Keratinocyte (primary cell): ENCODE measurements around the gene PKHD1. TPM values are rescaled to one million over a fixed set of nuclear protein-coding genes. Genes with fewer than 3 reads are reported as not detected.

Source experiments
- DNase-seq: peaks from one replicate; pipeline ENCODE4 v3.0.0-alpha.2; 2011; ENCODE audit warnings: low read depth, missing footprints, low spot score
- FAIRE-seq: peaks from 2 replicates; lab custom pipeline; 2011; peaks lifted over from hg19 to GRCh38; lab: Jason Lieb, UNC
- H2AFZ ChIP-seq: 2 replicates; pipeline ENCODE4 v1.6.0; 2012; ENCODE audit warnings: low read length, control low read depth, inconsistent platforms; ENCODE audit not compliant: control insufficient read depth
- H3K27ac ChIP-seq: 2 replicates; pipeline ENCODE4 v1.5.1; 2011; ENCODE audit warnings: low read length; ENCODE audit not compliant: control insufficient read depth, insufficient read depth
- H3K27me3 ChIP-seq: 3 replicates; pipeline ENCODE4 v1.6.0; 2011; ENCODE audit warnings: low read length; ENCODE audit not compliant: control insufficient read depth, insufficient read depth; ENCODE audit errors: extremely low read depth
- H3K36me3 ChIP-seq, 2 experiments: 2 replicates in 1 of 2; 3 replicates in 1 of 2; pipeline ENCODE4 v1.5.1; 2011; ENCODE audit warnings: low read length in 2 of 2, mild to moderate bottlenecking in 1 of 2; ENCODE audit not compliant: control insufficient read depth in 2 of 2, insufficient read depth in 2 of 2; ENCODE audit errors: extremely low read depth in 1 of 2
- H3K4me1 ChIP-seq: 3 replicates; pipeline ENCODE4 v1.5.1; 2011; ENCODE audit warnings: low read length; ENCODE audit not compliant: control insufficient read depth, insufficient read depth; ENCODE audit errors: extremely low read depth
- H3K4me2 ChIP-seq: 3 replicates; pipeline ENCODE4 v1.6.0; 2011; ENCODE audit warnings: low read depth, low read length; ENCODE audit not compliant: control insufficient read depth, insufficient read depth; ENCODE audit errors: extremely low read depth
- H3K4me3 ChIP-seq, 3 experiments: fragments of 200-600 bp in 1 of 3; sonication (generic) in 1 of 3; 2 replicates in 2 of 3; 3 replicates in 1 of 3; pipeline ENCODE4 v1.5.1; 2011 to 2016; ENCODE audit warnings: low read length in 3 of 3, mild to moderate bottlenecking in 3 of 3, control low read depth in 2 of 3, inconsistent platforms in 1 of 3, low read depth in 1 of 3, mixed read lengths in 1 of 3, mixed run types in 1 of 3, moderate library complexity in 1 of 3; ENCODE audit not compliant: control insufficient read depth in 2 of 3, insufficient read depth in 2 of 3; ENCODE audit errors: extremely low read depth in 1 of 3
- H3K79me2 ChIP-seq: 2 replicates; pipeline ENCODE4 v1.6.0; 2012; ENCODE audit warnings: low read length; ENCODE audit not compliant: control insufficient read depth, insufficient read depth
- H3K9ac ChIP-seq: 3 replicates; pipeline ENCODE4 v1.6.0; 2011; ENCODE audit warnings: low read length; ENCODE audit not compliant: control insufficient read depth, insufficient read depth; ENCODE audit errors: extremely low read depth
- H3K9me1 ChIP-seq: 3 replicates; pipeline ENCODE4 v1.6.0; 2011; ENCODE audit warnings: low read length; ENCODE audit not compliant: control insufficient read depth, insufficient read depth; ENCODE audit errors: extremely low read depth
- H3K9me3 ChIP-seq: 2 replicates; pipeline ENCODE4 v1.5.1; 2012; ENCODE audit warnings: low read depth, low read length; ENCODE audit not compliant: control insufficient read depth
- H4K20me1 ChIP-seq: 3 replicates; pipeline ENCODE4 v1.6.0; 2011; ENCODE audit warnings: low read length; ENCODE audit not compliant: control insufficient read depth, insufficient read depth; ENCODE audit errors: extremely low read depth
- EZH2 ChIP-seq: IDR thresholded peaks from one replicate; pipeline ENCODE4 v1.6.1; 2012; ENCODE audit warnings: inconsistent platforms, mild to moderate bottlenecking, low read length, moderate library complexity
- dilution Hi-C: fragments of 300-500 bp; cut with MboI; formaldehyde crosslinking; loops from one replicate; pipeline ENCODE4 v1.7.0; 2020; ENCODE audit warnings: low sequenced_read_pairs; ENCODE audit not compliant: extremely low pct_ligation_motif_present
- polyA plus RNA-seq, 5 experiments: library from polyadenylated mRNA; depleted of rRNA in 3 of 5; stranded (reverse) in 3 of 5; stranded (forward) in 1 of 5; unstranded in 1 of 5; fragments of >200 nt; gene quantifications; 1 replicate in 1 of 5; 2 replicates in 3 of 5; 3 replicates in 1 of 5; pipeline versions ENCODE4 v1.2.1 to v1.2.3, GENCODE V29; 2011 to 2012; ENCODE audit warnings: missing spikeins in 2 of 5, low read depth in 1 of 5, low replicate concordance in 1 of 5
- TF ChIP-seq, protein P1 (sequence below), 3 experiments: IDR thresholded peaks in 1 of 3; conservative IDR thresholded peaks in 1 of 3; optimal IDR thresholded peaks in 1 of 3; 2 replicates in 2 of 3; 3 replicates in 1 of 3; pipeline versions ENCODE3 to v1.5.1; 2011; ENCODE audit warnings: low read length in 3 of 3, mild to moderate bottlenecking in 3 of 3, moderate library complexity in 2 of 3, control low read depth in 1 of 3, inconsistent platforms in 1 of 3; ENCODE audit not compliant: insufficient read depth in 2 of 3; ENCODE audit errors: extremely low read depth in 1 of 3

The PKHD1 gene
- polyA plus RNA-seq, 1 donor (not counting 4 experiments of a cell fraction or from before 2014, with no cell fraction given), result under 0.01 TPM

DNA sequence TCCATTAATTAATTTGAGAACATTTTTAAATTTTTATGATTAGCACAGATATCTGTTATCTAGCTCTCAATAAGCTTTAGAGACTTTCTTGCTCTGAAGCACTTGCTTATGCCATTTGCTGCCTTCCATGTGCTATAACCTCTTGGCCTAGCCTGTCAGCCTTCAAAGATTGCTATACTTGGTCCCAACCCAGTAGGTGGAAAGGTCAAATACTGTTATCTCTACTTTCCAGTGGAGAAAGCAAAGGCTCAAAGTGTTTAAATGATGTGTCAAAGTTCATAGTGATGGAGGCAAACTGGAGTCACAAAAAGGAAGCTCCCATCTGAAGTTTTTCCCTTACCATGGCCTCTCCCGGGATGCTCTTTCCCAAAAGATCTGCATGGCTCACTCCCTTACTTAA is 125.1 kb downstream of the PKHD1 start:
- DNase-seq (no peak), FAIRE-seq (no peak)
- Histone ChIP-seq H2AFZ (no peak overlapping the region), H3K9me3 (no peaks in the 10 kb centered on the region), H3K9me1 (no peaks in the 10 kb centered on the region), H3K4me2 (no peak overlapping the region), H3K4me1 (no peaks in the 10 kb centered on the region), H3K36me3 (no peaks in the 10 kb centered on the region), H3K27ac (no peak overlapping the region), H3K9ac (no peak overlapping the region), H3K79me2 (no peaks in the 10 kb centered on the region), H4K20me1 (no peaks in the 10 kb centered on the region), H3K27me3 (no peaks in the 10 kb centered on the region), H3K4me3 (no peak overlapping the region)
- TF ChIP-seq, protein P1, sequence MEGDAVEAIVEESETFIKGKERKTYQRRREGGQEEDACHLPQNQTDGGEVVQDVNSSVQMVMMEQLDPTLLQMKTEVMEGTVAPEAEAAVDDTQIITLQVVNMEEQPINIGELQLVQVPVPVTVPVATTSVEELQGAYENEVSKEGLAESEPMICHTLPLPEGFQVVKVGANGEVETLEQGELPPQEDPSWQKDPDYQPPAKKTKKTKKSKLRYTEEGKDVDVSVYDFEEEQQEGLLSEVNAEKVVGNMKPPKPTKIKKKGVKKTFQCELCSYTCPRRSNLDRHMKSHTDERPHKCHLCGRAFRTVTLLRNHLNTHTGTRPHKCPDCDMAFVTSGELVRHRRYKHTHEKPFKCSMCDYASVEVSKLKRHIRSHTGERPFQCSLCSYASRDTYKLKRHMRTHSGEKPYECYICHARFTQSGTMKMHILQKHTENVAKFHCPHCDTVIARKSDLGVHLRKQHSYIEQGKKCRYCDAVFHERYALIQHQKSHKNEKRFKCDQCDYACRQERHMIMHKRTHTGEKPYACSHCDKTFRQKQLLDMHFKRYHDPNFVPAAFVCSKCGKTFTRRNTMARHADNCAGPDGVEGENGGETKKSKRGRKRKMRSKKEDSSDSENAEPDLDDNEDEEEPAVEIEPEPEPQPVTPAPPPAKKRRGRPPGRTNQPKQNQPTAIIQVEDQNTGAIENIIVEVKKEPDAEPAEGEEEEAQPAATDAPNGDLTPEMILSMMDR (optimal IDR thresholded peaks at IDR 0.05 in 1 of 3, IDR thresholded peaks at IDR 0.05 in 1 of 3, conservative IDR thresholded peaks at IDR 0.05 in 1 of 3; ENCODE audit: extremely low read depth in 1 of 3, insufficient read depth in 2 of 3, low read length in 3 of 3), result no peak
- TF ChIP-seq EZH2, result no peak
- dilution Hi-C loops, result no loop called here

DNA sequence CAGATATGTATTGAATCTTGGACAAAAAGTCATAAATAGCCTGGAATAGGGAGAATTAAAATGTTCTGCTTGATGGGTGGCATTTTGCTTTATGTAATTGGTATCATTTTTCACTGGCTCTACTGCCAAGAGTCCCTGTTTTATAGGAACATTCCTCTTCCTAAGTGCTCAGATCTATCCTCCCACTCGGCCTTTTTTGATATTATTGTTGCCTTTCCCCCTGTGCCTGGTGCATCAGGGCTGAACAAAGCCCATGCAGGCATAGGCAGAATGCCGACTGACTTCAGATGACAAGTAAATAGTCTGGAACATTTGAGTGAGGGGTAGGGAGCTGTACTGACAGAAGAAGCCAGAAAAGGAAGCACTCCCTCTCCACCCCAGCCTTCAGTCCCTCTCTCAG is 127.0 kb downstream of the PKHD1 start:
- dilution Hi-C loops, result no loop called here
- H2AFZ ChIP-seq, result no peak overlapping the region
- H3K27me3 ChIP-seq, result no peaks in the 10 kb centered on the region
- H3K9me3 ChIP-seq, result no peaks in the 10 kb centered on the region
- FAIRE-seq, result no peak
- H3K9ac ChIP-seq, result no peak overlapping the region
- H3K9me1 ChIP-seq, result no peaks in the 10 kb centered on the region
- no peak for DNase-seq
- no peaks in the 10 kb centered on the region for H4K20me1 ChIP-seq
- TF ChIP-seq EZH2, result no peak
- TF ChIP-seq, protein P1 (optimal IDR thresholded peaks at IDR 0.05 in 1 of 3, IDR thresholded peaks at IDR 0.05 in 1 of 3, conservative IDR thresholded peaks at IDR 0.05 in 1 of 3; ENCODE audit: extremely low read depth in 1 of 3, insufficient read depth in 2 of 3, low read length in 3 of 3), result no peak
- H3K4me1 ChIP-seq, result no peaks in the 10 kb centered on the region
- no peak overlapping the region for H3K4me2 ChIP-seq
- no peaks in the 10 kb centered on the region for H3K79me2 ChIP-seq
- no peak overlapping the region for H3K4me3 ChIP-seq
- H3K36me3 ChIP-seq, result no peaks in the 10 kb centered on the region
- H3K27ac ChIP-seq, result no peak overlapping the region
